HG03520 (cell line): ENCODE data around the gene WHAMM.
A peak's percentile ranks its signal among the peaks of the same experiment; 100 is the strongest.
"Not testable (repeated sequence)": the region's sequence is repeated elsewhere in the genome, so short reads cannot be mapped to it uniquely, and the experiment has no call there.

Source experiments
- ATAC-seq: cut with Tn5 transposase; IDR thresholded peaks from one replicate; pipeline ENCODE4 v1.9.1; 2021; ENCODE audit warnings: mild to moderate bottlenecking, moderate library complexity; ENCODE audit not compliant: unreplicated experiment

The WHAMM gene

DNA sequence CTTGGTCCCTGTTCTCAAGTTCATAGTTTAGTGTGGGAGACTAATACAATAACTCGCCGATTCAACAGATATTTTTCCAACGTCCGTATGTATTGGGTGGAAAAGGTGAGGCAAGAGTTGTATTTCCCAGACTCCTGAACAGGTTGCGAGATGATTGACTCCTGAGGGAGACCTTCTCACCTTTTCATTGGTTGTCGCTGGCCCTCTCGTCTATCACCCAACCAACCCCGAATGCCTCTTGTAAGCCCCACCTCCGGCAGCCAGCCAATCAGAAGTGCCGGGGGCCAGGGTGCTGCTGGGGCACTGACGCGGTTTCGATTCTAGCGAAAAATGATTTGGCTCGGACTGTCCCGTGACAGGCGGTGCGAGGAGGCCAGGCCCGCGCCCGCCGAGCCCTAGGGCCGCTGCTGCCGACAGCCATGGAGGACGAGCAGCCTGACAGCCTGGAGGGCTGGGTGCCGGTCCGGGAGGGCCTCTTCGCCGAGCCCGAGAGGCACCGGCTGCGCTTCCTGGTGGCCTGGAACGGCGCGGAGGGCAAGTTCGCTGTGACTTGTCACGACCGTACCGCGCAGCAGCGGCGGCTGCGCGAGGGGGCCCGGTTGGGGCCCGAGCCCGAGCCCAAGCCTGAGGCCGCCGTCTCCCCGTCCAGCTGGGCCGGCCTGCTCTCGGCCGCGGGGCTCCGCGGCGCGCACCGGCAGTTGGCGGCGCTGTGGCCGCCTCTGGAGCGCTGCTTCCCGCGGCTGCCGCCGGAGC lies at the start of gene WHAMM:
TSS of gene WHAMM (plus strand) at position 321 of the 753 bp plus-strand sequence. CDS start at position 420, 99 bp downstream.
- peak; percentile 81 for ATAC-seq

DNA sequence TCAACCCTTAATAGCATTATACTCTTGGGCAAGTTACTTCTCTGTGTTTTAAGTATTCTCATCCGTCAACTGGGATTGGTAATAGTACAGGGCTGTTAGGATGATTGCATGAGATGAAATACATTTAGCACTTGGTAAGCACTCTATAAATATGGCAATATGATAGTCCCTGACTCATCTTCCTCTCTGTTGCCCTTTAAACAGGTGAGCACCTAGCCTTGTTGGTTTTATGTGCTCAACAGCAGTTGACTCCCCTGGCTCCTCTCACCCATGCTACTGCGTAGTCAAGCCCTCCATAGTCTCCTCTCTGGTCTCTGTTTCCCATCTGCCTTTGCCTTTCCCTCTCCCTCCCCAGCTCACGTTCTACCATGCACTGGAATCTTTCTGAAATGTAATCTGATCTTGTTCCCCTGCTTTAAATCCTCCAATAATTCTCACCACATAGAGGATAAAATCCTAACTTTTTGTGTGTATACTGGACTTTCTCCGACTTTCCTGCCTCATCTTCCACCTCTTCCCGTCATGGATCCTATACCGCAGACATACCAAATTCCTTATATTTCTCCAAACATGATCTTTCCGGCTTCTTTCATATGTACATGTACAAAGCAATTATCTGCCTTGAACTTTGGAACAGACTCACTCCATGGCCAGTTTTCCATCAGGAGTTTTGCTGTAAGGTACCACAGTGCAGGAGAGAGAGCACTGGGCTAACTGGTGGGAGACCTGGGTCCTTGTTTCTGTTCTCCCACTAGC lies 45.9 kb upstream of the WHAMM start:
- ATAC-seq, result no peak

DNA sequence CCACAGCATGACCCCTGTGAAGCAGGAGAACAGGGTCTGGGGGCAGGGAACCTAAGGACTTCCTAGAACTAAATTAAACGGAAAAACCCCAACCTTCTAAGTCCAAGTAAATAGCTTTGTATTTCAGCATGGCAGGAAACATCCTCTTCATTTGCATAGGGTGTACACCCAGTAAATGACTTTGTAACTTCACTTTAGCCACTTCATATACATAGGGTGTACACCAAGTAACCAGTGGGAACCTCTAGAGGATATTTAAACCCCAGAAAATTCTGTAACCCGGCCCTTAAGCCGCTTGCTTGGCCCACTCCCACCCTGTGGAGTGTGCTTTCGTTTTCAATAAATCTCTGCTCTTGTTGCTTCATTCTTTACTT lies 45.3 kb upstream of the WHAMM start:
- no peak for ATAC-seq

DNA sequence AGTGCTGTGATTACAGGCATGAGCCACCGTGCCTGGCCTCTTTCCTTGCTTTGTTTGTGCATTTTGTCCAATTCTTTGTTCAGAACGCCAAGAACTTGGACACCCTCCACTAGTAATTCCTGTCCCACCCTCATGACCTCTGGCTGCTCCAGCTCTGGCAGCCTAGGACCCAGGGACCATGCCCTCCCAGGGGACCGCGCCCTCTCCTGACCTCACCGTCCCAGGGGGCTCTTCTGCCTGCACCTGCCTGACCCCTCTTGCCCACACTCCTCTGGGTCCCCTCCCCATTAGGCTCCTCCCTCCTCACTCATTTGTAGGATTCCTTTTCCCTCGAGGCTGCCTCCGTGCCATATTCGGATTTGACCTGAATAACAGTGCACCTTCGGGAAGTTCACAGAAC lies 44.7 kb upstream of the WHAMM start:
- no peak for ATAC-seq

- not testable (repeated sequence) for ATAC-seq
These were observed 43.2 kb upstream of the WHAMM start for GRCh38 chr15:82766201-82766600.

DNA sequence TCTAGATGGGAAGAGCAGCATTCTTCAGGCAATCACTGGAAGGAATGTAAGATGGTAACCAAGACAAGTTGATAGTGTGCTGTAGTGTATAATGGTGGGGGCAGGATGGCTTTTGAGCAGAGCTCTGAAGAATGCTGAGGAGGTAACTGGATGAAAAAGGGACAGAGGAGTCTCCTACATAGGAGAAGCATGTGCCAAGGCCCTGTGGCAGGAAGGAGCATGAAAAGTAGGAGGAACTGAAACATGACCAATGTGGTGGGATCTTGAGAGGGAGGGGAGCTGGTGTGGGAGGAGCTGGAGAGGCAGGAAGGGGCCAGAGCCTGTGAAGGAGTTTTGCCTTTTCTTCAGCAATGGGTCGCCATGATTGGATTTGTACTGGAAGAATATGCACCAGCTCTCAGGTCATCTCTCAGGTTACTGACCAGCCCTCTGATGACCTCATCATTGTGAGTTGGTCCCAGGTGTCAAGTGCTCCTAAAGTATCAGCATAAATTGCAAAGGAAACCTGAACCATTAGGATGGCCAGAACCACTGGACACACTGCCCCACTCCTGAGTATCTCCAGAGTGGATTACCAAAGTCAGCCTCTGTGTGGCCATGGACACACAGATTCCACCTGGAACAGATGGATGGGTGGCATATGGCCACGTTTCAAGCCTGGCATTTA lies 42.1 kb upstream of the WHAMM start:
- no peak for ATAC-seq

- ATAC-seq, result no peak
These were observed 40.9 kb upstream of the WHAMM start for GRCh38 chr15:82768414-82769054.

DNA sequence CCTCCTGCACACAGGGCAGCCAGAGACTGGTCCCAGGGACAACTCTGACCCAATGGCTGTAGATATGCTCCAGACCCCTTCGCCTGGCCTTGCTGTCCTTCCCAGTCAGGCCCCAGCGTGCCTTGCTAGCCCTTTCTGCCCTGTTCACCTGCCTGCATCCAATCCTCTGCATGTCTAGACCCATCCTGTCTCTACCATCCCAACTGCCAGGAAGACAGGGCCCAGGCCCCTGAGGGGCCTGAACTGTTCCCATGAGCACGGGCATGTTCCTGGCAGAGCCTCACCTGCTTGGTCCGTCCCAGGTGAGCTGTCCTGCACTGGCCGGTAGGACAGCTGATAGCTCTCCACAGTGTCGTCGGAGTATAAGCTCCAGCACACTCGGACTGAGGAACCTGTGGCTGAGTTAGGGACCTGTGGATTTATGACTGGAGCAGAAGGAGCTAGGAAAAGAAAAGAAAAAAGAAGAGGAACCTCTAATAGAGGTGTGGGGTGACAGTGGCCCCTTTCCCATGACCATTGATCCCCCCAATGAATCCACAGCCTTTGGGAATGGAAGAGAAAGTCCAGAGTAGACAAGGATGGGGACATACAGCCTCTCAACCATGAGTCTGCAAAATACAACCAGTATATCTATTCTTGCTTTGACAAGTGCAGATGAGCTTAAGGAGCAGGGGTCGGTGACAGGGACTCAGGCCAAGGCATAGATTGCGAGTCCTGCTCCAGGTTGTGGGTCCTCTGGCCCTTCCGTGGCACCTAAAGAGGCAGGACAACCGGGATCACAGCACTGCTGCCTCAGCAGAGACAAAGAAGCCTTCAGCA lies 37.4 kb upstream of the WHAMM start:
- ATAC-seq, result no peak

DNA sequence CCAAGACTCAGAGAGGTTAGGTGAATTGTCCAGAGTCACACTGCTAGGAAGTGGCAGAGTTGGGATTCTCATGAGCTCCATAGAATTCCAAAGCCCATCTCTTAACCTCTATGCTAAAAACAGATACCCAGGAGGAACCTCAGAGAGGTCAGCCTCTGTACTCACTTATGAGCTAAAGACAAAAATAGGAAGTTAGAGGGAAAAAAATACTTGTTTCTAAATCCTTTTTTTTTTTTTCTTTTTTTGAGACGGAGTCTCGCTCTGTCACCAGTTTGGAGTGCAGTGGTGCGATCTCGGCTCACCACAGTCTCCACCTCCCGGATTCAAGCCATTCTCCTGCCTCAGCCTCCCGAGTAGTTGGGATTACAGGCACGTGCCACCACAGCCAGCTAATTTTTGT lies 34.9 kb upstream of the WHAMM start:
- ATAC-seq, result no peak

GRCh38 chr15:82778755-82779154 lies 30.7 kb upstream of the WHAMM start:
- ATAC-seq, result no peak

DNA sequence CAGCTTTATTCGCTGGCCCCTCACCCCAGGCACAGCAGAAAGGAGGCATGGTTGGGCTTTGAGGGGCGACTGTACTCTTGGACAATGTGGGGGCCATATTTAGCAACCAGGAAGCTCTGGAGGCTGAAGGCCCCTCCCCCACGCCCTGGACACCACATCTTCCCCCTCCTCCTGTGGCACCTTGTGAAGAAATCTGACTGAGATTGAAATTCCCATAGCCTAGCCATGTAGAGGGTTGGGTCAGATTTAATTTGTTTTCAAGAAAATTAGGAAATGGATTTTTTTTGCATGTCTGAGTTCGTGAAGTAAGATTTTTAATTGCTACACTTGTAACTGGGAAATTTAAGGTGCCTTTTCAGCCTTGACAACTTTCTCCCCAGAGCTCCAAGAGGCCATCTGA lies 28.1 kb upstream of the WHAMM start:
- ATAC-seq, result no peak

DNA sequence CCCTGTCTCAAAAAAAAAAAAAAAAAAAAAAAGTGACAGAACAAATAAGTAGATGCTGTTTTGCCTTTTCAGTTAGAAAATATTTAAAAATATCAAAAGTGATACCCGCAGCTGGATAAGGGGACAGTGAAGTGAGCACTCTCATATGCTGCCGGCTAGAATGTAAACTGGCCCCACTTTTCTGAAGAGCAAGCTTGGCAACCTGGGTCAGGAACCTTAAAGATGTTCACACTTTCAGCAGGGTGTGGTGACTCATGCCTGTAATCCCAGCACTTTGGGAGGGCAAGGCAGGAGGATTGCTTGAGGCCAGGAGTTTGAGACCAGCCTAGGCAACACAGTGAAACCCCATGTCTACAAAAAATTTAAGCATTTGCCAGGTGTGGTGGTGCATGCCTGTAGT lies 20.9 kb upstream of the WHAMM start:
- no peak for ATAC-seq

- ATAC-seq, result no peak
These were observed 19.9 kb upstream of the WHAMM start for GRCh38 chr15:82789491-82789890.

- no peak for ATAC-seq
These were observed 19.1 kb upstream of the WHAMM start for GRCh38 chr15:82790321-82790720.

DNA sequence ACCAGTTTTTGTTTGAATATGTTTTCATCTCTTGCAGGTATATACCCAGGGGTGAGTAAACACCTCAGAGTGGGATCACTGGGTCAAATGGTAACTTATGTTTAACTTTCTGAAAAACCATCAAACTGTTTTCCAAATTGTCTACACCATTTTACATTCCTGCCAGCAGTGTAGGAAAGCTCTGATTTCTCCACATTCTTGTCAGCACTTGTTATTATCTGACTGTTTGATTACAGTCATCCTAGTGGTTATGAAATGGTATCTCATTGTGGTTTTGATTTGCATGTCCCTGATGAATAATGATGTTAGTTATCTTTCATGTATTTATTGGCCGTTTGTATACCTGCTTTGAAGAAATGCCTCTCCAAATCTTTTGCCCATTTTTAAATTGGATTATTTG lies 17.4 kb upstream of the WHAMM start:
- ATAC-seq, result no peak

- no peak for ATAC-seq
These were observed 15.7 kb upstream of the WHAMM start for GRCh38 chr15:82793737-82794136.

DNA sequence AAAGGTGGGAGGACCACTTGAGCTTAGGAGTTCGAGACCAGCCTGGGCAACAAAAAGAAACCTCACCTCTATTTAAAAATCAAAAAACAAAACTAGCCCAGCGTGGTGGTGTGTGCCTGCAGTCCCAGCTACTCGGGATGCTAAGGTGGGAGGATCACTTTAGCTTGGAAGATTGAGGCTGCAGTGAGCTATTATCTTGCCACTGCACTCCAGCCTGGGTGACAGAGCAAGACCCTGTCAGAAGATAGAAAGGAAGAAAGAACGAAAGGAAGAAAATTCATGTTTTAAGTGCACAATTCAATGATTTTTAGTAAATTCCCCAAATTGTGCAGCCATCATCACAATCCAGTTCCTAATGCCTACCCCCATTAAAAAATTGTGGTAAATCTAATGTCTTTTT lies 11.3 kb upstream of the WHAMM start:
- no peak for ATAC-seq

- no peak for ATAC-seq
These were observed 10.8 kb upstream of the WHAMM start for GRCh38 chr15:82798531-82799166.

DNA sequence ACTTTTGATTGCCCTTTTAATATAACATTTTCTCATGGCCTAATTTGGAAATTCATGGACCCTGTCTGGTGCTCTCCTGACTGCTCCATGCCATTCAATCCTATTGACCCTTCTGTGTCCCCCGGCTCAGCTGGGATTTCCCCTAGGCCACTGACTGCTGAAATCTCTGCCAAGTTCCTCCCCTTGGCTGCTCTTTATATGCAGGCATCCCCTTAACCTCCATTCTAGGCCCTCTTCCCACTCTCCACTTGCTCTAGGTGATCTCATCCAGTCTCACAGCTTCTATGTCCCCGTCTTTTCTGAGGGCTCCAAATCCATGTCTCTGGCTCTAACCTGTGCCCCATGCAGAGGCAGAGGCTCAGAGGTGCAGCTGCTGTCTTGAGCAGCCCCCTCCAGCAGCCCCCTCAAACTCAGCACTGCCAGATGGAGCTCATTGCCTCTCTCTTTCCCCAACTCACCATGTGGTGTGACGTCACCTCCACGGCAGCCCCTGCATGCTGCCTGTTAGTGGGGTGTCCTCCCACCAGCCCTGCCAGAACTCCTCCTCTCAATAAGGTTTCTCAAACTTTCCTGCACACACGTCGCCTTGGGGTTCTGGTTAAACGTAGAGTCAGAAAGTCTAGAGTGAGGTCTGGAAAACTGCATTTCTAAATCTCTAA lies 10.1 kb upstream of the WHAMM start:
- ATAC-seq, result no peak

DNA sequence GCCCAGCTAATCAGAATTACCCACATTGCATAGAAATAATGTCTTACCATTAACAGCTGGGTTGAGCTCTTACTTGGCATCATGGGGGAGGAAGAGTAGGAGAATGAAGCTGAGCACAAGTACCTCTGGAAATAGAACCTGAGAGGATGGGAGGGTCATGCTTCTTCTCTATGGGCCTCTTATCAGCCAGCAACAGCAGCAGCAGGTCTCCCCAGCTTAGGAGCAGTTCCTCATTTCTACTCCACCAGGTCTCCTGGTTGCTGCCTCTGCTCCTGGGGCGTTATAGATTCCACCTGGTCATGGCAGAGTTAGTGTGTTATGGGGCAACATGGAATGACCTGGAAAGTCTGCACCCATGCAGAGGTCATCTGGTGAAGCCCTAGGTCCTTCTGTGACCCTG lies 6.9 kb upstream of the WHAMM start:
- no peak for ATAC-seq
